HepG2 (cell line): ENCODE measurements around the gene POLL. TPM values are rescaled to one million over a fixed set of nuclear protein-coding genes. Genes with fewer than 3 reads are reported as not detected.

Source experiments
- AGO1 ChIP-seq: fragments of 200-400 bp; formaldehyde crosslinking; IDR thresholded peaks from 2 replicates; pipeline ENCODE4 v1.6.1; 2017; ENCODE audit warnings: mild to moderate bottlenecking, low read depth, low read length, moderate library complexity; ENCODE audit not compliant: poor library complexity, severe bottlenecking
- AKAP8 ChIP-seq: sonication (generic); formaldehyde crosslinking; IDR thresholded peaks from 2 replicates; pipeline ENCODE4 v1.5.1; 2020; ENCODE audit warnings: mild to moderate bottlenecking, missing genetic modification reagents
- CC2D1A ChIP-seq: sonication (generic); formaldehyde crosslinking; IDR thresholded peaks from 2 replicates; pipeline ENCODE4 v1.8.1; 2023; ENCODE audit warnings: mild to moderate bottlenecking, missing genetic modification reagents
- CEBPZ ChIP-seq: IDR thresholded peaks from 2 replicates; pipeline ENCODE4 v1.6.1; 2012; ENCODE audit warnings: low read length, improper control_type of control experiment
- CENPT ChIP-seq: sonication (generic); formaldehyde crosslinking; IDR thresholded peaks from 2 replicates; pipeline ENCODE4 v1.8.0; 2022; ENCODE audit warnings: low read depth, mild to moderate bottlenecking, moderate library complexity, missing genetic modification reagents
- CERS6 ChIP-seq: sonication (generic); formaldehyde crosslinking; IDR thresholded peaks from 2 replicates; pipeline ENCODE4 v1.5.0; 2020; ENCODE audit warnings: missing genetic modification reagents
- FUBP1 ChIP-seq: sonication (generic); formaldehyde crosslinking; IDR thresholded peaks from 2 replicates; pipeline ENCODE4 v1.5.1; 2020; ENCODE audit warnings: missing genetic modification reagents, mild to moderate bottlenecking, borderline replicate concordance
- JUN ChIP-seq: sonication (generic); formaldehyde crosslinking; IDR thresholded peaks from 2 replicates; pipeline ENCODE4 v1.4.0; 2020; ENCODE audit warnings: mild to moderate bottlenecking, missing genetic modification reagents
- PHF21A ChIP-seq: sonication (generic); formaldehyde crosslinking; IDR thresholded peaks from 2 replicates; pipeline ENCODE4 v1.5.0; 2020; ENCODE audit warnings: mild to moderate bottlenecking, missing genetic modification reagents
- RBAK ChIP-seq: sonication (generic); formaldehyde crosslinking; IDR thresholded peaks from 2 replicates; pipeline ENCODE4 v1.5.1; 2020; ENCODE audit warnings: mild to moderate bottlenecking, missing genetic modification reagents
- SNAPC2 ChIP-seq: sonication (generic); formaldehyde crosslinking; IDR thresholded peaks from 2 replicates; pipeline ENCODE4 v1.8.1; 2022; ENCODE audit warnings: mild to moderate bottlenecking, missing genetic modification reagents
- SRSF4 ChIP-seq: fragments of 200-400 bp; formaldehyde crosslinking; IDR thresholded peaks from one replicate; pipeline ENCODE4 v1.6.1; 2018; ENCODE audit warnings: mild to moderate bottlenecking, low read depth, low read length, moderate library complexity; ENCODE audit not compliant: poor library complexity, severe bottlenecking
- TAF1 ChIP-seq: sonication (generic); formaldehyde crosslinking; IDR thresholded peaks from 2 replicates; pipeline ENCODE4 v1.4.0; 2020; ENCODE audit warnings: missing genetic modification reagents
- TERF1 ChIP-seq: sonication (generic); formaldehyde crosslinking; IDR thresholded peaks from 2 replicates; pipeline ENCODE4 v1.8.0; 2022; ENCODE audit warnings: mild to moderate bottlenecking, missing genetic modification reagents, moderate library complexity
- ZNF180 ChIP-seq: sonication (generic); formaldehyde crosslinking; IDR thresholded peaks from 2 replicates; pipeline ENCODE4 v1.4.0; 2020; ENCODE audit warnings: low read depth, missing genetic modification reagents, borderline replicate concordance
- ZNF20 ChIP-seq: sonication (generic); formaldehyde crosslinking; IDR thresholded peaks from 2 replicates; pipeline ENCODE4 v1.4.0; 2020; ENCODE audit warnings: mild to moderate bottlenecking, moderate library complexity, missing genetic modification reagents
- ZNF296 ChIP-seq: sonication (generic); formaldehyde crosslinking; conservative IDR thresholded peaks from 2 replicates; pipeline ENCODE4 v1.5.0; 2020; ENCODE audit warnings: mild to moderate bottlenecking, missing genetic modification reagents
- ZNF547 ChIP-seq: sonication (generic); formaldehyde crosslinking; IDR thresholded peaks from 2 replicates; pipeline ENCODE4 v1.5.1; 2020; ENCODE audit warnings: mild to moderate bottlenecking, missing genetic modification reagents
- ZNF770 ChIP-seq: sonication (generic); formaldehyde crosslinking; IDR thresholded peaks from 2 replicates; pipeline ENCODE4 v1.5.0; 2020; ENCODE audit warnings: mild to moderate bottlenecking, missing genetic modification reagents
- polyA plus RNA-seq, 8 experiments: library from polyadenylated mRNA; depleted of rRNA in 3 of 8; stranded (reverse) in 7 of 8; unstranded in 1 of 8; fragments of >200 nt; fragmentation: Illumina TruSeq in 4 of 8; extraction: Trizol in 4 of 8; gene quantifications; 2 replicates each; pipeline versions ENCODE4 v1.2.1 to v1.2.3, GENCODE V29; 2011 to 2016; ENCODE audit warnings: low read depth in 4 of 8, missing spikeins in 1 of 8, mixed read lengths in 1 of 8; ENCODE audit not compliant: insufficient read depth in 1 of 8
- total RNA-seq, 5 experiments: library from RNA; depleted of rRNA; stranded (reverse); fragments of >200 nt; fragmentation: Illumina TruSeq; extraction: Trizol; gene quantifications; 2 replicates each; pipeline ENCODE4 v1.2.3, GENCODE V29; 2016; ENCODE audit warnings: low read depth in 1 of 5

POLL gene
- total and polyA plus RNA-seq, 2 of the 13 experiments (the other 11 are each of a cell fraction or from before 2014, with no cell fraction given) = 13.8 to 19.1 TPM

GRCh38 chr10:101569622-101570427 is 18.2 kb downstream of the POLL start (continued):
- TF ChIP-seq CEBPZ (no peak), SNAPC2 (no peak), ZNF180 (CRISPR knock-in tag) (no peak), ZNF547 (CRISPR knock-in tag) (no peak), CC2D1A (CRISPR knock-in tag) (no peak), RBAK (CRISPR knock-in tag) (no peak), ZNF296 (CRISPR knock-in tag) (no peak), FUBP1 (CRISPR knock-in tag) (no peak), ZNF770 (0 out of 2 replicates have a peak, but pooled peaks have one; percentile 27), ZNF20 (CRISPR knock-in tag) (no peak), TERF1 (no peak), JUN (CRISPR knock-in tag) (no peak), PHF21A (CRISPR knock-in tag) (no peak), TAF1 (CRISPR knock-in tag) (no peak), CENPT (CRISPR knock-in tag) (no peak), CERS6 (CRISPR knock-in tag) (no peak), AKAP8 (CRISPR knock-in tag) (no peak), SRSF4 (no peak), AGO1 (no peak)
